OCI-LY1 (cell line): ENCODE results near the gene GDPD3.

Experiments
- H2AFZ ChIP-seq: fragments of 200-600 bp; sonication (generic), shearing (Covaris generic); 2 replicates; pipeline ENCODE4 v1.6.0; 2014; ENCODE audit warnings: antibody characterized with exemption, mild to moderate bottlenecking, low read length
- H3F3A ChIP-seq: fragments of 200-600 bp; sonication (generic), shearing (Covaris generic); 2 replicates; pipeline ENCODE4 v1.6.0; 2014; ENCODE audit warnings: mild to moderate bottlenecking, antibody characterized with exemption, low read length, moderate library complexity; ENCODE audit not compliant: insufficient read depth
- H3K27ac ChIP-seq: fragments of 200-600 bp; sonication (generic); 2 replicates; pipeline ENCODE4 v1.5.1; 2014; ENCODE audit warnings: low read length, mixed run types, mild to moderate bottlenecking, low read depth; ENCODE audit not compliant: poor library complexity, severe bottlenecking
- H3K27me3 ChIP-seq: fragments of 200-600 bp; sonication (generic); 2 replicates; pipeline ENCODE4 v1.6.0; 2014; ENCODE audit warnings: antibody characterized with exemption, mild to moderate bottlenecking, low read length, moderate library complexity; ENCODE audit not compliant: insufficient read depth
- H3K36me3 ChIP-seq: fragments of 200-600 bp; sonication (generic); 2 replicates; pipeline ENCODE4 v1.6.1; 2014; ENCODE audit warnings: mild to moderate bottlenecking, antibody characterized with exemption, low read length, moderate library complexity, mixed read lengths; ENCODE audit not compliant: insufficient read depth
- H3K4me1 ChIP-seq: fragments of 200-600 bp; sonication (generic); 2 replicates; pipeline ENCODE4 v1.5.1; 2014; ENCODE audit warnings: mild to moderate bottlenecking, low read length, moderate library complexity; ENCODE audit not compliant: insufficient read depth, severe bottlenecking
- H3K4me2 ChIP-seq: fragments of 200-600 bp; sonication (generic), shearing (Covaris generic); 2 replicates; pipeline ENCODE4 v1.6.1; 2014; ENCODE audit warnings: low read length
- H3K4me3 ChIP-seq: fragments of 200-600 bp; sonication (generic); 2 replicates; pipeline ENCODE4 v1.5.1; 2014; ENCODE audit warnings: low read length, low read depth, mild to moderate bottlenecking, mixed read lengths; ENCODE audit not compliant: poor library complexity, severe bottlenecking
- H3K79me2 ChIP-seq: fragments of 200-600 bp; shearing (Covaris generic); 2 replicates; pipeline ENCODE4 v1.6.1; 2016; ENCODE audit warnings: mixed run types, low read length, mixed read lengths; ENCODE audit not compliant: insufficient read depth
- H3K9ac ChIP-seq: fragments of 200-600 bp; sonication (generic), shearing (Covaris generic); 2 replicates; pipeline ENCODE4 v1.6.1; 2014; ENCODE audit warnings: mild to moderate bottlenecking, low read length, mixed read lengths
- H3K9me2 ChIP-seq: fragments of 200-600 bp; sonication (generic), shearing (Covaris generic); 2 replicates; pipeline ENCODE4 v1.6.1; 2014; ENCODE audit warnings: low read depth, mild to moderate bottlenecking, low read length, mixed read lengths
- H3K9me3 ChIP-seq: fragments of 200-600 bp; shearing (Covaris generic); 2 replicates; pipeline ENCODE4 v1.6.1; 2014; ENCODE audit warnings: low read length, mixed read lengths
- H4K20me1 ChIP-seq: fragments of 200-600 bp; sonication (generic), shearing (Covaris generic); 2 replicates; pipeline ENCODE4 v1.6.0; 2016; ENCODE audit warnings: mild to moderate bottlenecking, low read length; ENCODE audit not compliant: insufficient read depth
- EZH2 ChIP-seq: fragments of 200-600 bp; sonication (generic), shearing (Covaris generic); IDR thresholded peaks from 2 replicates; pipeline ENCODE4 v1.8.0; 2017; ENCODE audit warnings: borderline replicate concordance, mixed run types, mild to moderate bottlenecking, antibody characterized with exemption, low read length, moderate library complexity, mixed read lengths
- TF ChIP-seq, protein P1 (sequence below): fragments of 200-600 bp; sonication (generic), shearing (Covaris generic); IDR thresholded peaks from 2 replicates; pipeline ENCODE4 v1.5.1; 2017; ENCODE audit warnings: mild to moderate bottlenecking, antibody characterized with exemption, low read length, moderate library complexity, mixed read lengths

The GDPD3 gene

DNA sequence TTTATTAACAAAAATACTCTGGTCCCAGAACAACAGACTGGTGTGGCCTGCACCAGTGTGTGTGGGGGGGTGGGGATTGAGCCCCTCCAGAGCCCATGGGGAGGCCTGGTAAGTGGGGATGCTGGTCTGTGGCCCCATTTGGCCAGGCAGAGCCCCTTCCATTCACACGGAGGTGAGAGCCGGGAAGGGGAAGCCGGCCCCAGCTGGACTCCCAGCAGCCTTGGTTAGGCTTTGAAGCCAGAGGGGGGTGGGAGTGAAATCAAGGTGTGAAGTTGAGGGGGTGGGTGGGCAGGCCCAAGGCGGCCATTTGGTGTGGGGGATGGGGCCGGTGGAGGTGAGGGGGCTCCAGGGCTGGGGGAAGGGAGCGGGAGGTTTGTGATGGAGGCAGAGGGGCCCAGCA, 27.5 kb downstream of the GDPD3 start:
- no peaks in the 10 kb centered on the region for H3F3A ChIP-seq
- no peak overlapping the region for H3K27ac ChIP-seq
- H3K4me1 ChIP-seq = peaks cover 11% of the 10 kb centered on the region
- no peak overlapping the region for H3K4me2 ChIP-seq
- TF ChIP-seq EZH2 = no peak
- TF ChIP-seq, protein P1, sequence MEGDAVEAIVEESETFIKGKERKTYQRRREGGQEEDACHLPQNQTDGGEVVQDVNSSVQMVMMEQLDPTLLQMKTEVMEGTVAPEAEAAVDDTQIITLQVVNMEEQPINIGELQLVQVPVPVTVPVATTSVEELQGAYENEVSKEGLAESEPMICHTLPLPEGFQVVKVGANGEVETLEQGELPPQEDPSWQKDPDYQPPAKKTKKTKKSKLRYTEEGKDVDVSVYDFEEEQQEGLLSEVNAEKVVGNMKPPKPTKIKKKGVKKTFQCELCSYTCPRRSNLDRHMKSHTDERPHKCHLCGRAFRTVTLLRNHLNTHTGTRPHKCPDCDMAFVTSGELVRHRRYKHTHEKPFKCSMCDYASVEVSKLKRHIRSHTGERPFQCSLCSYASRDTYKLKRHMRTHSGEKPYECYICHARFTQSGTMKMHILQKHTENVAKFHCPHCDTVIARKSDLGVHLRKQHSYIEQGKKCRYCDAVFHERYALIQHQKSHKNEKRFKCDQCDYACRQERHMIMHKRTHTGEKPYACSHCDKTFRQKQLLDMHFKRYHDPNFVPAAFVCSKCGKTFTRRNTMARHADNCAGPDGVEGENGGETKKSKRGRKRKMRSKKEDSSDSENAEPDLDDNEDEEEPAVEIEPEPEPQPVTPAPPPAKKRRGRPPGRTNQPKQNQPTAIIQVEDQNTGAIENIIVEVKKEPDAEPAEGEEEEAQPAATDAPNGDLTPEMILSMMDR = no peak
- H3K4me3 ChIP-seq = no peak overlapping the region
- H3K27me3 ChIP-seq = no peaks in the 10 kb centered on the region
- H4K20me1 ChIP-seq = no peaks in the 10 kb centered on the region
- H3K36me3 ChIP-seq = peaks cover 47% of the 10 kb centered on the region
- H3K79me2 ChIP-seq = no peaks in the 10 kb centered on the region
- no peak overlapping the region for H3K9ac ChIP-seq
- H3K9me3 ChIP-seq = no peaks in the 10 kb centered on the region
- no peak overlapping the region for H2AFZ ChIP-seq
- no peaks in the 10 kb centered on the region for H3K9me2 ChIP-seq

DNA sequence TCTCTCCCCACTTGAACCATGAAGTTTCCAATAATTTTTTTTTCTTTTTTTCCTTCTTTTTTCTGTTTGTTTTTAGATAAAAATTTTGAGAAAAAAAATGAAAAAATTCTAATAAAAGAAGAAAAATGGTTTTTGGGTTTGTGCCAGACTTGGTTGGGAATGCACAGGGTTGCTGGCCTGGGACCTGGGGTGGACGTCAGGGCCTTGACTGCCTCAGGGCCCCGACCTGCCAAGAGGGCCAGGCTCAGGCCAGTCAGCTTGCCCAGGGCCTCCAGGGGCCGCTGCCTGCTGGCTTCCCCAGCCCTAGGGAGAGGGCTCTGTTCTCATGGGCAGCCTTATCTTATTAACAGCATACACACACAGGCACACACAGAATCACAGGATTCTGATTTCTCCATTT, 28.1 kb downstream of the GDPD3 start:
- Histone ChIP-seq H3K9me2 (no peaks in the 10 kb centered on the region), H3K36me3 (peaks cover 52% of the 10 kb centered on the region), H3K27ac (no peak overlapping the region), H3K4me2 (no peak overlapping the region), H3K27me3 (no peaks in the 10 kb centered on the region), H4K20me1 (no peaks in the 10 kb centered on the region), H3F3A (no peaks in the 10 kb centered on the region), H3K4me1 (peaks cover 6% of the 10 kb centered on the region), H3K9ac (no peak overlapping the region), H3K4me3 (no peak overlapping the region), H2AFZ (no peak overlapping the region), H3K9me3 (no peaks in the 10 kb centered on the region), H3K79me2 (no peaks in the 10 kb centered on the region)
- TF ChIP-seq, protein P1 = no peak
- TF ChIP-seq EZH2 = no peak

DNA sequence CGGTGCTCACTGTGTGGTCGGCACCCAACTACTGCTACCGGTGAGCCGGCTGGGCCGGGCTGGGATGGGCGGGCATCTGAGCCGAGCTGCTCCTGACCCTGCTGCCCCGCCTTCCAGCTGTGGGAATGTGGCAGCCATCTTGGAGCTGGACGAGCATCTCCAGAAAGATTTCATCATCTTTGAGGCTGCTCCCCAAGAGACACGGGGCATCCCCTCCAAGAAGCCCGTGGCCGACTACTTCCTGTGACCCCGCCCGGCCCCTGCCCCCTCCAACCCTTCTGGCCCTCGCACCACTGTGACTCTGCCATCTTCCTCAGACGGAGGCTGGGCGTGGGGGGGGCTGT, 28.5 kb downstream of the GDPD3 start:
- peaks cover under 1% of the 10 kb centered on the region for H3K4me1 ChIP-seq
- H3K9me2 ChIP-seq = no peaks in the 10 kb centered on the region
- no peaks in the 10 kb centered on the region for H3K27me3 ChIP-seq
- H3K4me2 ChIP-seq = no peak overlapping the region
- no peaks in the 10 kb centered on the region for H3F3A ChIP-seq
- H3K9ac ChIP-seq = no peak overlapping the region
- H2AFZ ChIP-seq = no peak overlapping the region
- no peaks in the 10 kb centered on the region for H4K20me1 ChIP-seq
- TF ChIP-seq, protein P1 = no peak
- TF ChIP-seq EZH2 = no peak
- H3K36me3 ChIP-seq = peaks cover 56% of the 10 kb centered on the region
- no peaks in the 10 kb centered on the region for H3K79me2 ChIP-seq
- H3K9me3 ChIP-seq = no peaks in the 10 kb centered on the region
- H3K27ac ChIP-seq = no peak overlapping the region
- no peak overlapping the region for H3K4me3 ChIP-seq
